ENCODE results near the gene EMP1. TPM values are rescaled to one million over a fixed set of nuclear protein-coding genes. Genes with fewer than 3 reads are reported as not detected.
A peak's percentile ranks its signal among the peaks of the same experiment; 100 is the strongest.

EMP1 gene
- total RNA-seq, 2 donors from 2014 or later, result 1.4 to 4.2 TPM

DNA sequence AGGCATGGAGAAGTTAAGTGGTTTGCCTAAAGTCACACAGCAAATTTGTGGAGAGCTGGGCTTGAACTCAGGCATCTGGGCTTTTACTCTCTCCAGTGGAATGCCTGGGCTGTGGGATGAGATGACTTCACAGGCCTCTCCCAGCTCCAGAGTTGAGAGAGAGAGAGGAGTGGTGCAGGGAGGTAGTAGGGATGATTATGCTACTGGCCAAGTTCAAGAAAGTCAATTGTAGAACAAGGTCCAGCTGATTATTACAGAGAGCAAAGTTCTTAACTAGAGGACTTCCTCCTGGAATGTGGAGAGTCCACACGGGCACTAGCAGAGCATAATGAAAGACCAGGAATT, 769 bp upstream of the EMP1 start:
- H3K4me3 Mint-ChIP-seq, result no peak overlapping the region
- peaks cover 15 to 19% of the 10 kb centered on the region in 2 donors for H3K4me1 Mint-ChIP-seq (ENCODE audit: low read depth in 2 of 2)
- no peak for ATAC-seq
- no peaks in the 10 kb centered on the region for H3K9me3 Mint-ChIP-seq
- no peak for DNase-seq (ENCODE audit: low spot score)
- no peaks in the 10 kb centered on the region for H3K36me3 Mint-ChIP-seq
- peak overlapping the region in 1 of 2 donors; percentile 35 for H3K27ac Mint-ChIP-seq
- H3K27me3 Mint-ChIP-seq, result peaks cover 13 to 35% of the 10 kb centered on the region in 2 donors

DNA sequence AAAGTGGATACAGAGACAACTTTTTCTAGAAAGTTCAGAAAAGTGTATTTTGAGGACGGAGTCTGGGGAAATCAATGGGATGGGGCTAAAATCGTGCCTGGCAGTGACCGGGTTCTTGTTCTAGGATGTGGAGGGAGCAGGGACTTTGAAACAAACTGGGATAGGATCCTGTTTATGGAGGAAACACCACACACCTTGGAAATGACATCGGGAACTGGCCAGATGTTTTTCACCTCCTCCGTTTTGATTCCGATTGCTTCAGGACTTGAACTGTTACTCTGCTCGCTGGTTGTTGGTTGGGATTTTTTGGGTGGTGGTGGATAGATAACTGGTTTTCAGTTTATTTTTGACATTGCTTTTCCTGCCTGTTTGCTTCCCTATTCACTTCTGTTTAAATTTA, 506 bp downstream of the EMP1 start:
- peak overlapping the region in 1 of 2 donors; percentile 54 for H3K27ac Mint-ChIP-seq
- peak overlapping the region; percentile 69 for H3K4me3 Mint-ChIP-seq
- DNase-seq (ENCODE audit: low spot score) (no peak), ATAC-seq (no peak)
- peaks cover 23 to 40% of the 10 kb centered on the region in 2 donors for H3K27me3 Mint-ChIP-seq
- no peaks in the 10 kb centered on the region for H3K9me3 Mint-ChIP-seq
- H3K36me3 Mint-ChIP-seq, result no peaks in the 10 kb centered on the region
- peaks cover 15 to 19% of the 10 kb centered on the region in 2 donors for H3K4me1 Mint-ChIP-seq (ENCODE audit: low read depth in 2 of 2)

DNA sequence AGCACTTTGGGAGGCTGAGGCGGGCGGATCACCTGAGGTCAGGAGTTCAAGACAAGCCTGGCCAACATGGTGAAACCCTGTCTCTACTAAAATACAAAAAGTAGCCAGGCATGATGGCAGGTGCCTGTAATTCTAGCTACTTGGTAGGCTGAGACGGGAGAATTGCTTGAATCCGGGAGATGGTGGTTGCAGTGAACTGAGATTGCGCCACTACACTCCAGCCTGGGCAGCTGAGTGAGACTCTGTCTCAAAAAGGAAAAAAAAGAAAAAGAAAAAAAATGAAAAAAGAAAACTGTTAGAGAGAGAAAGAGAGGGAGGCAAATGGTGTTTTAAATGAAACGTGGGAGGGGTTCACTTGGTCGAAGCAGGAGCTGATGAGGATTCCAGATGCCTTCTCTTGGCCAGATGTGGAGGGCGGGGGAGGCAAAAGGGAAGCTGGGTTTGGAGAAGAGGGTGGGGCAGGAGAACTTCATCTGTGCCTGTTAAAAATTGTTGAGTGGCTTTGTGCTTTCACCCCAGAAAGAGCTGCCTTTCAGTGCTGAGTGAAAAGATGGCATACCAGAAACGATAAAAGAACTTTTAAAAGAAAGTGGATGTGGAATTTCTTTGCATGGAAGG, 1.1 kb downstream of the EMP1 start:
- H3K27me3 Mint-ChIP-seq, result peaks cover 29 to 43% of the 10 kb centered on the region in 2 donors
- H3K4me3 Mint-ChIP-seq, result peak overlapping the region; percentile 69
- no peaks in the 10 kb centered on the region for H3K36me3 Mint-ChIP-seq
- H3K9me3 Mint-ChIP-seq, result no peaks in the 10 kb centered on the region
- H3K4me1 Mint-ChIP-seq (ENCODE audit: low read depth in 2 of 2), result peaks cover 15 to 19% of the 10 kb centered on the region in 2 donors
- H3K27ac Mint-ChIP-seq, result peak overlapping the region in 1 of 2 donors; percentile 54
- DNase-seq (ENCODE audit: low spot score) (no peak), ATAC-seq (no peak)

DNA sequence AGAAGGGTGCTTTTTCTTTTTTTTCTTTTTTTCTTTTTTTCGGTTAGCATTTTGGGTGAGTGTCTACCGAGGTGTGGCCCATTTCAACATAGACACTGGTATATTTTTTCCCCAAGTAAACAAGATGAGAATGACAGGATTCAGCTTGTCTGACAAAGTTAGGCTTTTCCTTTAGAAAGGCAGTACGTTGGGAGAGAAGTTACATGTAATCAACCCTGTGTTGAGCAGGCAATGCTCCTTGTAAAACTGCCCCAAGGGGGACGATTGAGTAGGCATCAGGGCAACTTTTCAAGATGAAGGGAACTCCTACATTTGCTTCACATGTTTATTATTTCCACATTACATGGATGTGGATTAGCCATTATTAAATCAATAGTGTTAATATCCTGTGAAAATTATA, 1.7 kb downstream of the EMP1 start:
- Mint-ChIP-seq H3K27me3 (peaks cover 30 to 45% of the 10 kb centered on the region in 2 donors), H3K4me1 (ENCODE audit: low read depth in 2 of 2) (peaks cover 15 to 19% of the 10 kb centered on the region in 2 donors), H3K9me3 (no peaks in the 10 kb centered on the region), H3K27ac (no peak overlapping the region), H3K4me3 (no peak overlapping the region), H3K36me3 (no peaks in the 10 kb centered on the region)
- ATAC-seq (no peak), DNase-seq (ENCODE audit: low spot score) (no peak)

DNA sequence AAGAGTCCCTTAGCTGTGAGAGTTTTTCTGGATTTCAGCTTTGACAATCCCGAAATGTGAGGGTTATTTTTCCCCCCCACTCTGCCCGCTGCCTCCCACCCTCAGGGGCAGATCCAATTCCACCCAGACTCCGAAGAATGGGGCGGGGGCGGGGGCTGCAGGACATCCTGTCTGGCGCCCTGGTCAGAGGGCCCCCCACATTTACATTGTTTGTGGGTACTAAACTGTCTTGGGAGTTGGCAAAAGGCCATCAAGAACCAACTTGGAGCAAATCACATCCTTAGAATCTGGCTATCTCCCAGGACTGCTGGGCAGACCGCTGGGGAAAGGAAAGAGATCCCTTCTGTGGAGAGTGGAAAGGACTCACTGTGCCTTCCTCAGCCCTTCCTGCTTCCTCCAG, 2.4 kb downstream of the EMP1 start:
- Mint-ChIP-seq H3K9me3 (no peaks in the 10 kb centered on the region), H3K4me1 (ENCODE audit: low read depth in 2 of 2) (peaks cover 15 to 19% of the 10 kb centered on the region in 2 donors), H3K36me3 (no peaks in the 10 kb centered on the region), H3K27me3 (peaks cover 30 to 45% of the 10 kb centered on the region in 2 donors), H3K4me3 (no peak overlapping the region), H3K27ac (no peak overlapping the region)
- no peak for ATAC-seq
- no peak for DNase-seq (ENCODE audit: low spot score)

DNA sequence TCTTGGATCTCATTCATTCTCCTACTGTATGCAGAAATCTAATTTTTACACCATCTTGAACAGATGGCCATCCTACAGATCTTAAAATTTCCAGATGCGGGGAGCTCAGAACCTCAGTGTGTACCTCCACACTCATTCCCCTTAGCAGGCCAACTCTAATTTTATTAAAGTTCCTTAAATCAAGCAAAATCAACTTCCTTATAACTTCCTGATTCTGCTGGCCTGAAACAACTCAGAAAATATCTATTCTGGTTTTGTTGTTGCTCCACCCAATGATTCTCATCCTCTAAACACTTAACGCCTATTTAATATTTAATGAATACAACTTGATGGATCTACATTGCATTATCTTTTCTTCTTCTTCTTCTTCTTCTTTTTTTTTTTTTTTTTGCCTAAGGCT, 3.1 kb downstream of the EMP1 start:
- Mint-ChIP-seq H3K36me3 (no peaks in the 10 kb centered on the region), H3K4me1 (ENCODE audit: low read depth in 2 of 2) (peaks cover 15 to 19% of the 10 kb centered on the region in 2 donors), H3K27me3 (peaks cover 33 to 45% of the 10 kb centered on the region in 2 donors), H3K27ac (no peak overlapping the region), H3K4me3 (no peak overlapping the region), H3K9me3 (no peaks in the 10 kb centered on the region)
- ATAC-seq, result no peak
- no peak for DNase-seq (ENCODE audit: low spot score)

DNA sequence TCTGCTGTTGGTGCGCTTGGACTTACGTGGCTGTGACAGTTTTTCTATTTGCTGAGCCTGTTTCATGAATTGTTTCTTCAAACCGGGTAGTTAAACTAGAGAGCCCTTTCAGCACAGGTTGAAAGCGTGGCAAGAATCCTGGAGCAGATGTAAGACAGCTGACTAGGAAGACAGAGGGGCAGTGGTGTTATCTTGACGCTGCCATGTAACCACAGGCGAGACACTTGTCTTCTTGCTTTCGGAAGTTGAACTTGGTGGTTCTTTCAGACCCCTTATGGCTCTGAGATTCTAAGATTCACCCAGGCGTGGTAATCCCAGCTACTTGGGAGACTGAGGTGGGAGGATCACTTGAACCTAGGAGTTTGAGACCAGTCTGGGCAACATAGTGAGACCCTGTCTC, 4.3 kb downstream of the EMP1 start:
- H3K36me3 Mint-ChIP-seq, result no peaks in the 10 kb centered on the region
- H3K9me3 Mint-ChIP-seq, result no peaks in the 10 kb centered on the region
- DNase-seq (ENCODE audit: low spot score) (no peak), ATAC-seq (no peak)
- H3K27me3 Mint-ChIP-seq, result peaks cover 33 to 34% of the 10 kb centered on the region in 2 donors
- H3K4me1 Mint-ChIP-seq (ENCODE audit: low read depth in 2 of 2), result peaks cover 11 to 16% of the 10 kb centered on the region in 2 donors
- H3K4me3 Mint-ChIP-seq, result no peak overlapping the region
- no peak overlapping the region for H3K27ac Mint-ChIP-seq

DNA sequence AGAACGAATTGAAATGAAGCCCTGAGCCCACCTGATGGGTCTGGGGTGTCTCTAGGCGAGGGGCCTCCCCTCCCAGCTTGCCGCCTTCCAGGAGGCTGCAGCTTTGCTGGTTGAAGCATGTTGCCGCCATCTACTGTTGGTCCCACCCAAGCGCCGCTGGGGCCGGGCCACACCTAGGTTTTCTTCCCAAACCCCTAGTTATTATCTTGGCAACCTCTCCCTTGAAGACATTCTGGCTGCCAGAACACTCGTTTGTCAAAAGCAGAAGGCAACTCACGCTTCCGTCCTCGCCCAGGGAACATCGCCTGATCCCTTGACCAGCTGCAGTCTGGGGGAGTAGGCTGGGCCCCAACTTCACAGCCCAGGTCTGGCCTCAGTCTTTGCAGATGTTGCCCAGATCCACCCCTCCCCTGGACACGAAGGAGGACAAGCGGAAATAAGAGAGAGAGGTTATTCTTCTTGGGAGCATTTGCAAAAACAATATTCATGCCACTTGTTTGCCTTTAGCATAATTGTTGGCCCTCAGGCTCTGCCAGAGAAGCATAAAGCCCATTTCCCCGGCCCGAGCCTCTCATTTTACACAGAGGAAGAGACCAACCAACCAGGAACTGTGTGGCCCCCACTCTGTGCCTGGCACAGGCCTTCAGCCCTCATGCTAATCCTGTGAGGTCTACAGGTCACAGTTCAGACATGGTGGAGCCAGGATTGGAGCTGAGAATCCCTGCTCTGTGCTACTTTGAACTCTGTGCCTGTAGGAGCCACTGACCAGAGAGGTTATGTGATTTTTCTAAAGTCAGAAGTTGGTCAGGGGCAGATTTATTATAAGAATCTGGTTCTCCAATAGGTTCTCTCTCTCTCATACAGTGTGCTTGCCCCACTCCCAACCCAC, 6.8 kb downstream of the EMP1 start:
- peak in 1 of 2 donors; percentile 21 for ATAC-seq
- H3K36me3 Mint-ChIP-seq, result no peaks in the 10 kb centered on the region
- peaks cover 0 to 2% of the 10 kb centered on the region in 2 donors for H3K4me1 Mint-ChIP-seq (ENCODE audit: low read depth in 2 of 2)
- DNase-seq (ENCODE audit: low spot score), result no peak
- no peak overlapping the region for H3K4me3 Mint-ChIP-seq
- H3K9me3 Mint-ChIP-seq, result no peaks in the 10 kb centered on the region
- H3K27ac Mint-ChIP-seq, result no peak overlapping the region
- H3K27me3 Mint-ChIP-seq, result peaks cover 29 to 34% of the 10 kb centered on the region in 2 donors

DNA sequence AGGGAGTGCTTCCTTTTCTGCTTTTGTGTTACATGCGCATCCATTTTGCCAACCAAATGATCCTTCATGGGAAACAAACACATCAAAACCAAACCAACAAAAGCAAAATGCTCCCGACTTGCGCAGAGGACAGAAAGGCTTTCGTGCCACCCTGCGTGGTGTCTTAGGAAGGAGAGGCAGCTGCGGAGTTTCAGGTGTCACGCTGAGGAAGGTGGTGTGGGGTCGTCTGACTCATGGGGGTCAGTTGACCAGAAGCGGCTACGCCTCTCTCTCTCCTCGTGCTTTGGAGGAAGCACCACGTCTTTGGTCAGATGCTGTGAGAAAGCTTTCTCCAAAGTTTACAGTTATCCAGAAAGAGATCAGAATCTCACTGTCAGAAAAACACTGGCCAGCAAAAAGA, 7.9 kb downstream of the EMP1 start:
- Mint-ChIP-seq H3K27me3 (peaks cover 35 to 41% of the 10 kb centered on the region in 2 donors), H3K27ac (no peak overlapping the region), H3K4me1 (ENCODE audit: low read depth in 2 of 2) (peaks cover 0 to 2% of the 10 kb centered on the region in 2 donors), H3K9me3 (no peaks in the 10 kb centered on the region), H3K36me3 (no peaks in the 10 kb centered on the region), H3K4me3 (no peak overlapping the region)
- no peak for ATAC-seq
- DNase-seq (ENCODE audit: low spot score), result no peak

DNA sequence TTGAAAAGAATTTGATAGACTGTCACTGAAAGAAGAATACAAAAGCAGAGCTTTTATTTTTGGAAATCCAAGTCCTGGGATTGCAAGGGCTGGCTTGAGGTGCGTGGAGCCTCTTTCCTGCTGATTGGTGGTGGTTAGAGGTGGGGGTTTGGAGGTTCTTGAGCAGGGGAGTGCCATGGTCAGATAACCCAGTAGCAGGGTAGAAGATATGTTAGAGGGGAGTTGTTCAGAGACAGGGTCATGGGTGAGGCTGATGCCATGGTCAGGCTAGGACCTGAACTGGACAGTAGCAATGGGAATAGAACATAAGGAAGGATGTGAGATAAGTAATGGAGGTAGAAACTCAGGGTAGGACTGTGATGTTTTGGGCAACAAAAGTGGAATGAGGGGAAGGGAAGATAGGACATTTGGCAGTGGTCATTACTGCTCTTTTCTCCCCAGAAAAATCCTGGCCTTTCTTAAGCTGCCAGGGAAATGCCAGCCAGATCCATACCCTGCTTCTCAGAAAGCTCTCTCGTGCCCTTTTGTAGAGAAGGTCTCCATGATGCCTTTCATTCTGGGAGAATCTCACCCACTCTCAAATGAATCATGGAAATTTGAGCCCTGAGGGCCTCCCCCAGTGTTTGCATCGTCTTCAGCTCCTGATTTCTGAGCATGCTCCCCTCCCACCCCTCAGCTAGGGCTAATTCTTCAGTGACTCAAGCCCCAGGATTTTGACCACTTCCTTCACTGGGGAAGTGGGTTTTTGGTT, 9.5 kb downstream of the EMP1 start:
- H3K27ac Mint-ChIP-seq, result no peak overlapping the region
- DNase-seq (ENCODE audit: low spot score), result no peak
- H3K9me3 Mint-ChIP-seq, result no peaks in the 10 kb centered on the region
- no peaks in the 10 kb centered on the region for H3K36me3 Mint-ChIP-seq
- no peak overlapping the region for H3K4me3 Mint-ChIP-seq
- no peak for ATAC-seq
- H3K4me1 Mint-ChIP-seq (ENCODE audit: low read depth in 2 of 2), result peaks cover 0 to 2% of the 10 kb centered on the region in 2 donors
- H3K27me3 Mint-ChIP-seq, result peaks cover 36 to 37% of the 10 kb centered on the region in 2 donors

DNA sequence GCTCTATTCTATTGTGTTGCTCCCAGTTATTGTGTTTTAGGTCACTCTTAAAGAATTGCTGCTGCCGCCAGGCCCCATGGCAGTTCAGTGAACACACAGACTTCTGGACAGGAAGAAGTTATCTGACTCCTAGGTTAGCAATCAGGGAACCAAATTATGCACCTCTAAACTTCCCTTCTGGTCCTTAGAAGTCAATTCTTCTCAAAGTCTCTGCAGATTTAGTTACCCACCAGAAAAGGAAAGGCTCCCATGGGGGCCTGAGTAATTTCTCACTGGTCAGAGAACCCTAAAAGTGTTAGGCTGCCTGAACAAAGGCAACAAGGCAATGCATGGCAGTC, 10.0 kb downstream of the EMP1 start:
- Mint-ChIP-seq H3K27ac (no peak overlapping the region), H3K36me3 (no peaks in the 10 kb centered on the region), H3K9me3 (no peaks in the 10 kb centered on the region), H3K4me3 (no peak overlapping the region), H3K4me1 (ENCODE audit: low read depth in 2 of 2) (peaks cover 0 to 3% of the 10 kb centered on the region in 2 donors), H3K27me3 (peaks cover 31 to 32% of the 10 kb centered on the region in 2 donors)
- ATAC-seq (no peak), DNase-seq (ENCODE audit: low spot score) (no peak)

DNA sequence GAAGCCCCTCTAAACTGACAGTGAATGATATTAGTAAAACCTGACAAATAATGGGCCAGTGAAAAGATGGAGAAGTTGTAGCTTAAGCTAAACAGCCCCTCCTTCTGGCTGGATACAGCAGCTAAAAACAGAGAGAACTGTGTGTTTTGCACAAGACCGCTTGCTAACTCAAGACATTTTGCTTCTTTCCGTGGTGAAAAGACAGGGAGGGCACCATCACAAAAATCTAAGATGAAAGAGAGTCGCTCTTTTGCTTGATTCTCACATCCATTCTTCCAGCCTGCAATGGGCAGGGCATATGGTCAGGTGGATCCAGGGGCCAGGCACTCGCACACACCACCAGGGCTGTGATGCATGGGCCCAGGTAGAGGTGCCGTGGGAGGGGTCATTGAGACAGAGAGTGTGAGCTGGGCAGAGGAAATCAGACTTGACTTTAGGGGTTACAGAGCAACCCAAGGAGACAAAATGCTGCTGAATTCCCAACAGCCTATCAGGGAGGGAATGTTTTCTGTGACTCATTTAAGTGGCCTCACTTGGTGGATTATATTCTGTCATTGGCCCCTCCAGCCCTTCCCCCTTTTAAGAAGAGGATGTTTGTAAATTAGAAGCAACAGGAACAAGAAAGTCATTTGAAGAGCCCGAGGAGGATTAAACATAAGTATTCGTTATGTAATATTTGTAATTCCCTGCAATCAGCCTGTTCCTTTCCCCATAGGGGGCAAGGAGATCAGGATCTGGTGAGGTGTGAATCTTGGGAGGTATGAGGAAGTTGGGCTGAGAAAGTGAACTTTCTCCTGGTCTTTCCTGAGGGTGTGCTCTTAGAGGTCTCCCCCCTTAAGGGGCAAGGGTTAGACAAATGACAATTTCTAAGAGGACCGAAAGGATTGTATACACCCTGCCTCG, 12.3 kb downstream of the EMP1 start:
- H3K27me3 Mint-ChIP-seq, result peaks cover 18 to 26% of the 10 kb centered on the region in 2 donors
- no peaks in the 10 kb centered on the region for H3K9me3 Mint-ChIP-seq
- no peaks in the 10 kb centered on the region for H3K36me3 Mint-ChIP-seq
- DNase-seq (ENCODE audit: low spot score) (no peak), ATAC-seq (no peak)
- H3K27ac Mint-ChIP-seq, result no peak overlapping the region
- H3K4me3 Mint-ChIP-seq, result no peak overlapping the region
- peaks cover 0 to 6% of the 10 kb centered on the region in 2 donors for H3K4me1 Mint-ChIP-seq (ENCODE audit: low read depth in 2 of 2)
